22Rv1 (cell line): Measurements from ENCODE around the gene CDC42.
"Not testable (repeated sequence)": the region's sequence is repeated elsewhere in the genome, so short reads cannot be mapped to it uniquely, and the experiment has no call there.

Source experiments
- H3K27ac ChIP-seq: fragments of 450-650 bp; 2 replicates; pipeline ENCODE4 v1.5.1; 2017
- CTCF ChIP-seq: fragments of 450-650 bp; IDR thresholded peaks from 2 replicates; pipeline ENCODE4 v1.5.1; 2017; ENCODE audit warnings: mild to moderate bottlenecking
- ZFX ChIP-seq: fragments of 450-650 bp; IDR thresholded peaks from 2 replicates; pipeline ENCODE4 v1.6.1; 2017; ENCODE audit warnings: antibody characterized with exemption, borderline replicate concordance

The CDC42 gene

GRCh38 chr1:22080191-22080590 is 27.7 kb downstream of the CDC42 start:
- TF ChIP-seq CTCF = no peak
- TF ChIP-seq ZFX = no peak
- H3K27ac ChIP-seq = no peak overlapping the region

GRCh38 chr1:22088331-22088730 is 35.8 kb downstream of the CDC42 start:
- TF ChIP-seq CTCF (no peak), ZFX (no peak)
- H3K27ac ChIP-seq = no peak overlapping the region

GRCh38 chr1:22089134-22089571 is 36.6 kb downstream of the CDC42 start:
- H3K27ac ChIP-seq = no peak overlapping the region
- TF ChIP-seq CTCF = no peak
- no peak for TF ChIP-seq ZFX

- H3K27ac ChIP-seq = no peak overlapping the region
- TF ChIP-seq CTCF (no peak), ZFX (no peak)
Measured at GRCh38 chr1:22089787-22090186, 37.3 kb downstream of the CDC42 start.

- no peak for TF ChIP-seq CTCF
- TF ChIP-seq ZFX = no peak
- H3K27ac ChIP-seq = no peak overlapping the region
Measured at GRCh38 chr1:22090867-22091266, 38.4 kb downstream of the CDC42 start.

GRCh38 chr1:22092026-22092768 is 39.7 kb downstream of the CDC42 start:
- not testable (repeated sequence) for H3K27ac ChIP-seq

GRCh38 chr1:22093513-22093912 is 41.0 kb downstream of the CDC42 start:
- no peak overlapping the region for H3K27ac ChIP-seq
- no peak for TF ChIP-seq CTCF
- TF ChIP-seq ZFX = no peak

GRCh38 chr1:22096036-22096435 is 43.5 kb downstream of the CDC42 start:
- TF ChIP-seq ZFX (no peak), CTCF (no peak)
- H3K27ac ChIP-seq = no peak overlapping the region
